ENCODE measurements around the gene TMEM184B. TPM values are rescaled to one million over a fixed set of nuclear protein-coding genes. Genes with fewer than 3 reads are reported as not detected.

The TMEM184B gene
- total and polyA plus RNA-seq, 2 donors from 2014 or later = 22.9 to 54.1 TPM

- H3K4me1 ChIP-seq (ENCODE audit: control insufficient read depth in 2 of 3, insufficient read depth in 2 of 3, low read depth in 1 of 3, low read length in 3 of 3) = peaks cover 0 to 17% (median 0%) of the 10 kb centered on the region in 3 donors
- intact Hi-C loops (cut with DNase I) = no loop called here
- no peak for TF ChIP-seq CTCF (IDR thresholded peaks at IDR 0.05; ENCODE audit: borderline replicate concordance, extremely low read depth, insufficient read depth)
- no peaks in the 10 kb centered on the region for H3K27me3 ChIP-seq (ENCODE audit: control insufficient read depth, insufficient read depth, low read length)
- peaks cover 0 to 4% (median 0%) of the 10 kb centered on the region in 3 donors for H3K36me3 ChIP-seq (ENCODE audit: control insufficient read depth in 2 of 3, insufficient read depth in 3 of 3, low read length in 3 of 3)
- peak overlapping the region in 1 of 2 donors; percentile 67 for H3K27ac ChIP-seq (ENCODE audit: low read depth in 2 of 2, low read length in 2 of 2)
- no peak overlapping the region for H3K4me3 ChIP-seq (ENCODE audit: low read length in 3 of 3)
- no peaks in the 10 kb centered on the region for H3K9me3 ChIP-seq (ENCODE audit: control insufficient read depth in 2 of 3, insufficient read depth in 1 of 3, low read length in 3 of 3)
- peak in 2 of 5 donors; percentile 14 to 19 for DNase-seq
- no peak for FAIRE-seq
- no peak overlapping the region for H3K9ac ChIP-seq (ENCODE audit: low read length in 3 of 3)
Measured at GRCh38 chr22:38171927-38172831, 100.6 kb downstream of the TMEM184B start.

GRCh38 chr22:38170469-38170868 is 102.3 kb downstream of the TMEM184B start:
- H3K36me3 ChIP-seq (ENCODE audit: control insufficient read depth in 2 of 3, insufficient read depth in 3 of 3, low read length in 3 of 3) = peaks cover 0 to 4% (median 0%) of the 10 kb centered on the region in 3 donors
- intact Hi-C loops (cut with DNase I) = no loop called here
- H3K9me3 ChIP-seq (ENCODE audit: control insufficient read depth in 2 of 3, insufficient read depth in 1 of 3, low read length in 3 of 3) = no peaks in the 10 kb centered on the region
- FAIRE-seq (no peak), DNase-seq (peak in 2 of 5 donors; percentile 11 to 26)
- no peak for TF ChIP-seq CTCF (IDR thresholded peaks at IDR 0.05; ENCODE audit: borderline replicate concordance, extremely low read depth, insufficient read depth)
- H3K9ac ChIP-seq (ENCODE audit: low read length in 3 of 3) = no peak overlapping the region
- no peak overlapping the region for H3K27ac ChIP-seq (ENCODE audit: low read depth in 2 of 2, low read length in 2 of 2)
- H3K27me3 ChIP-seq (ENCODE audit: control insufficient read depth, insufficient read depth, low read length) = no peaks in the 10 kb centered on the region
- peaks cover 0 to 8% (median 0%) of the 10 kb centered on the region in 3 donors for H3K4me1 ChIP-seq (ENCODE audit: control insufficient read depth in 2 of 3, insufficient read depth in 2 of 3, low read depth in 1 of 3, low read length in 3 of 3)
- no peak overlapping the region for H3K4me3 ChIP-seq (ENCODE audit: low read length in 3 of 3)

Other genes starting within 250 kb of the TMEM184B start
- gene PICK1, start 215.6 kb downstream of the TMEM184B start, total RNA-seq = 43.4 TPM
- gene PICK1, start 215.6 kb downstream of the TMEM184B start, polyA plus RNA-seq (ENCODE audit: insufficient read depth, low read depth, low replicate concordance) = 28.4 TPM
- gene SLC16A8, start 188.8 kb downstream of the TMEM184B start, total RNA-seq = 0.31 TPM
- 0.92 TPM for gene SLC16A8, start 188.8 kb downstream of the TMEM184B start, polyA plus RNA-seq (ENCODE audit: insufficient read depth, low read depth, low replicate concordance)
- gene BAIAP2L2, start 162.3 kb downstream of the TMEM184B start, total RNA-seq = 9.7 TPM
- gene BAIAP2L2, start 162.3 kb downstream of the TMEM184B start, polyA plus RNA-seq (ENCODE audit: insufficient read depth, low read depth, low replicate concordance) = 27.8 TPM
- gene PLA2G6, start 91.2 kb downstream of the TMEM184B start, total RNA-seq = 61.6 TPM
- gene PLA2G6, start 91.2 kb downstream of the TMEM184B start, polyA plus RNA-seq (ENCODE audit: insufficient read depth, low read depth, low replicate concordance) = 26.6 TPM
- 23.4 TPM for gene MAFF, start 71.0 kb downstream of the TMEM184B start, total RNA-seq
- gene MAFF, start 71.0 kb downstream of the TMEM184B start, polyA plus RNA-seq (ENCODE audit: insufficient read depth, low read depth, low replicate concordance) = 2.2 TPM
- gene CSNK1E, start 44.4 kb upstream of the TMEM184B start, total RNA-seq = 101 TPM
- 33.6 TPM for gene CSNK1E, start 44.4 kb upstream of the TMEM184B start, polyA plus RNA-seq (ENCODE audit: insufficient read depth, low read depth, low replicate concordance)
- gene KCNJ4, start 182.2 kb upstream of the TMEM184B start, total RNA-seq = 0.13 TPM
- gene KCNJ4, start 182.2 kb upstream of the TMEM184B start, polyA plus RNA-seq (ENCODE audit: insufficient read depth, low read depth, low replicate concordance) = not detected
- 16.7 TPM for gene KDELR3, start 195.1 kb upstream of the TMEM184B start, total RNA-seq
- gene KDELR3, start 195.1 kb upstream of the TMEM184B start, polyA plus RNA-seq (ENCODE audit: insufficient read depth, low read depth, low replicate concordance) = 11.4 TPM
- 509 TPM for gene DDX17, start 233.3 kb upstream of the TMEM184B start, total RNA-seq
- 133 TPM for gene DDX17, start 233.3 kb upstream of the TMEM184B start, polyA plus RNA-seq (ENCODE audit: insufficient read depth, low read depth, low replicate concordance)